ENCODE measurements around the gene RASGRP1.

The RASGRP1 gene

GRCh38 chr15:38499651-38500050 is 65.0 kb downstream of the RASGRP1 start:
- DNase-seq = no peak

DNA sequence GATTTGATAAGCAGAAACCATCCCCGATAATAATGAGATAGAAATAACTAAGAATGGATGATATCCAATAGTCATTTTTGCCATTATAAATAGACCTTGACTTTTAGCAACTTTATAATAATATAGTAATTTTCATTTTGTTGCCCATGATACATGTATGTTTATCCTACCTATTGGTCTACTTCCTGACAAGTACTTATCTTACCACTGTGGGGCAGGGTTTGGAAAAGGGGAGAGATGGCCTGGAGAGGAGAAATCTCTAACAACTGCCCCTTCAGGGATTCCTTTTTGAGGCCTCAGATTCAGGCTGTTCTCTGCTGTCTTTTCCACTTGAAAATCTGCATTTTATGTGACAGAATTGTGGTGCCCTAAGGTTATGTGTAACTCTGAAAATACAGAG is 68.5 kb downstream of the RASGRP1 start:
- no peak for DNase-seq

- DNase-seq = no peak
Observed at GRCh38 chr15:38490242-38490922, 74.2 kb downstream of the RASGRP1 start.

- no peak for DNase-seq
Observed at GRCh38 chr15:38487378-38487777, 77.2 kb downstream of the RASGRP1 start.

GRCh38 chr15:38486936-38487335 is 77.7 kb downstream of the RASGRP1 start:
- DNase-seq = peak in 1 of 2 donors; percentile 63

- DNase-seq = peak in 1 of 2 donors; percentile 14
Observed at GRCh38 chr15:38482572-38482971, 82.0 kb downstream of the RASGRP1 start.

- DNase-seq = no peak
Observed at GRCh38 chr15:38481761-38482160, 82.9 kb downstream of the RASGRP1 start.

GRCh38 chr15:38481113-38481512 is 83.5 kb downstream of the RASGRP1 start:
- no peak for DNase-seq

GRCh38 chr15:38479756-38480155 is 84.9 kb downstream of the RASGRP1 start:
- no peak for DNase-seq

GRCh38 chr15:38479266-38479665 is 85.3 kb downstream of the RASGRP1 start:
- no peak for DNase-seq

DNA sequence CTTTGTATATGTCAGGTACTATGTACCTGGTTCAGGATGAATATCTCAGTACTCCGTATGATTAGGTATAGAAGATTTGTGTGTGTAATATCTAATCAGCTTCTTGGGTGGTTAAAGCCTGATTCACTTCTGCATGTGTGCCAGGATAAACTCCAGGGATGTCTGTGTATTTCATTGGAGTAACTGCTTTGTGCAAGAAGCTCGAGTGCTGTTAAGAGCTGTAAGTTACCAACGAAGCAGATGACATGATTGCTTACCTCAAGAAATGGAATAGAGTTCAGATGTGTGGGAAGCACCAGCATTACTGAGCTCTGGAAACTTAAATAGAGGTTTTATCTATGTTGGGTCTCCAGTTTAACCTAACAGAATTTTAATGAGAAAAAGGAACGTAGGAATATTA is 87.0 kb downstream of the RASGRP1 start:
- no peak for DNase-seq

GRCh38 chr15:38476120-38476519 is 88.5 kb downstream of the RASGRP1 start:
- no peak for DNase-seq

- DNase-seq = no peak
Observed at GRCh38 chr15:38475361-38475760, 89.3 kb downstream of the RASGRP1 start.

GRCh38 chr15:38474155-38474757 is 90.4 kb downstream of the RASGRP1 start:
- DNase-seq = peak; percentile 58 to 83

DNA sequence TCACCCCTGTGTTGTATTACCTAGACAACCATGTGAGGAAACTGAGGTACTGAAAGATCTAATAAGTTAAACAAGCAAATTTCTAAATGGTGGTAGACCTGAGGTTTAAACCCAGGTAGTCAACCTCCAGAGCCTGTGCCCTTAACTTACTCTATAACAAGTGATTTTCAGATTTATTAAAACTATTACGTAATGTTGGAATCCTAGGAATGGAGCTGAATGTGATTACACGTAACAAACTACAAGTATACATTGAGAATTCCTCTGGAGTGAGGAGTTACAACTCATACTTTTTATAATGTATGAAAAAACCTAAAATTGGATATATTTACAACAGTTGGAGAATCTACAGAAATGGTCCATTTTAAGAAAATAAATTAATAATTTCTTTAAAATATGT is 92.6 kb downstream of the RASGRP1 start:
- no peak for DNase-seq

DNA sequence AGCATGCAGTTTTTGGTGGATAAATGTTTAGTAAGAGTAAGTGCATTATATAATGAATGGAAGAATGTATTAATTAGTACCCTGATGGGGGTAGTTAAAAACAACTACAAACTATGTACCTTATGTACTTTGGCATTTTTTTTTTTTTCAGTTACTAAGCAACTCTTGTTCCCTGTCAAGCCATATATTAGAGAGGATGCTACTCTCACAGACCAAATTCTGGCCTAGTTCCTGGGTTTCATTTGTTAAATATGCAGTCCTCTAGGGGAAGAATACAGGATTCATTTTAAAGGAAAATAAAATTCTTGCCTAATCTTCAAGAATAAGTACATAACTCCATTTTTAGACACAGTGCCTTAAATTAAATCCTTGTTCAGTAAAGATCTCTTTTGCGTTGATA is 93.8 kb downstream of the RASGRP1 start:
- no peak for DNase-seq

- no peak for DNase-seq
Observed at GRCh38 chr15:38464675-38465074, 99.9 kb downstream of the RASGRP1 start.

GRCh38 chr15:38463893-38464292 is 100.7 kb downstream of the RASGRP1 start:
- DNase-seq = no peak

- no peak for DNase-seq
Observed at GRCh38 chr15:38461066-38461833, 103.4 kb downstream of the RASGRP1 start.

- no peak for DNase-seq
Observed at GRCh38 chr15:38460543-38460942, 104.1 kb downstream of the RASGRP1 start.

DNA sequence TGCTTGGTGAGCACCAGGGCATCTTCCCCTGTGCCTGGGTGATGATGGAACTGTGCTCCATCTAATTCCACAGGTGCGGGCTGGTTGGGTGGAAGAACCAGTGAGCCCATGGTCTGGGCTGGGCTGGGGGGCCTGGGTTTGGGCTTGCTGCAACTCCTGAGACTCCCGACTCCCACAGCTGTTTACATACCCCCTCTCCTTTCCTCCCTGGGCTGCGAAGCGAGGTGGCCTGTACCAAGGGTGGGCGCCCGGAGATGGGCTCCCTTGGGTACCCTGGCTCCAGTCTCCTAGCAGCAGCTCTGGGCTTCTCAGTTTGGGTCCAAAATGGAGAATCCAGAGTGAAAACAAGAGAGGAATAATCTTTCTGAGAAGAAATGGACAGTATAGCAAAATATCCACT is 105.1 kb downstream of the RASGRP1 start:
- DNase-seq = no peak

- DNase-seq = no peak
Observed at GRCh38 chr15:38458646-38459045, 106.0 kb downstream of the RASGRP1 start.

DNA sequence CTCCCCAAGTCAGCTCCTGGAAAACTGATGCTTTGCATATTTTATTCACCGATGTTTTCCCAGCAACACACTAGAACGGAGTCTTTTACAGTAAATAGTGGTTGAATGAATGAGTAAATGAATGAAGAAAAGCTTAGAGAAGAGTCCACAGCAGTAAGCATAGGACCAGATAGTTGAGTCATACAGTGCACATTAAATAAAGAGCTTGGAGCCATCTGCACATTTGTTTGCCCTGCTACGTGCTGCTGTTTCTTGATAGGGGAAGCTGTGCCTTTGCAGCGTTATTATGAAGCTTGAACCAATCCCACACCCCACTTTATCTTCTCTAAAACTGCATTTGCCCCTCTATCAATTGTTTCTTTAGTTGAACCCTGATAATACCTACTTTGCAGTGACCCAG is 109.5 kb downstream of the RASGRP1 start:
- DNase-seq = no peak

DNA sequence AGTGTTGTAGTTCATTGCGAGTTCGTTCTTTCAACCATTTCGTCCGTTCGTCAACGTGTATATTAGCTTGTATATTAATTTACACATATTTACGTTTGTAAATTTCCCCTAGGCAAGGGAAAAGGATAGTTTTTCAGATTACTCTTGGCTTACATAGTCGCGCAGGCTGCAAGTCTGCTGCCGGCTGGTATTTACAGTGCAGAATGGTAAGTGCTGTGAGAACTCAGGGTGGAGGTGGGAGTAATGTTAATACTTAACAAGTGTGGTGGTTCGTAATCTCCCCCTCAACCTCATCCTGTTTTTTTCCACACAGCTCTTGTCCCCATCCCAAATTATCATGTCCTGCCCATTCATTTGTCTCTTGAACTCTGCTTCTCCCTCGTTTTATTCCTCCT is 109.9 kb downstream of the RASGRP1 start:
- no peak for DNase-seq

Data from CD4-positive, alpha-beta T cell treated with Interleukin-4 for 1 hour (primary cell).